HCT116 (cell line): Measurements from ENCODE around the gene ATP8A1. TPM values are rescaled to one million over a fixed set of nuclear protein-coding genes. Genes with fewer than 3 reads are reported as not detected.
"Not testable (repeated sequence)": the region's sequence is repeated elsewhere in the genome, so short reads cannot be mapped to it uniquely, and the experiment has no call there.

ENCODE experiments used
- ATAC-seq: fragments of 200-7000 bp; cut with Tn5 transposase; 2 replicates; pipeline ENCODE4 v1.9.1; 2020; ENCODE audit warnings: mild to moderate bottlenecking, moderate library complexity
- BruUV-seq: library from RNA; stranded (reverse); fragments of 400-500 nt; replicated peaks from 2 replicates; lab custom pipeline; 2021; lab: Mats Ljungman, UMichigan
- CTCF ChIA-PET: fragments of 300-600 bp; sonication (Branson Sonifier 250); formaldehyde crosslinking; loops from one replicate; lab custom pipeline; 2021; ENCODE audit warnings: antibody characterized with exemption; lab: Charles Lee
- POLR2A ChIA-PET: fragments of 300-600, 350-600 bp; sonication (Branson Sonifier 250); formaldehyde crosslinking; loops from one replicate; lab custom pipeline; 2021; ENCODE audit warnings: antibody characterized with exemption; lab: Charles Lee
- RAD21 ChIA-PET, 2 experiments: fragments of 300-600 bp; sonication (Branson Sonifier 250); formaldehyde crosslinking; loops; one replicate each; lab custom pipeline; 2023; ENCODE audit warnings: low total read pairs in 2 of 2; ENCODE audit not compliant: uncharacterized antibody in 2 of 2, unreplicated experiment in 2 of 2, low non-redundant PET in 1 of 2; lab: Charles Lee
- DNase-seq: peaks from one replicate; pipeline ENCODE4 v3.0.0-alpha.2; 2010; ENCODE audit warnings: low read depth, low spot score
- H2AFZ ChIP-seq: fragments of 200-600 bp; shearing (Covaris generic), sonication (generic); 2 replicates; pipeline ENCODE4 v1.6.1; 2017; ENCODE audit warnings: low read depth, mixed run types, mixed read lengths, antibody characterized with exemption, low read length; ENCODE audit not compliant: poor library complexity, severe bottlenecking
- H3K27ac ChIP-seq: 2 replicates; pipeline ENCODE4 v1.5.1; 2012; ENCODE audit warnings: low read depth, low read length
- H3K27me3 ChIP-seq: fragments of 200-600 bp; sonication (generic); 2 replicates; pipeline ENCODE4 v1.6.1; 2016; ENCODE audit warnings: mixed run types, low read length, mixed read lengths; ENCODE audit not compliant: insufficient read depth
- H3K36me3 ChIP-seq, 2 experiments: fragments of 200-500 bp in 1 of 2; fragments of 200-600 bp in 1 of 2; sonication (Bioruptor generic) in 1 of 2; sonication (generic) in 1 of 2; 2 replicates each; pipeline versions ENCODE4 v1.5.1 to v1.6.1; 2014 to 2016; ENCODE audit warnings: low read length in 2 of 2, inconsistent platforms in 1 of 2, mixed read lengths in 1 of 2, mixed run types in 1 of 2; ENCODE audit not compliant: insufficient read depth in 2 of 2, control insufficient read depth in 1 of 2
- H3K4me1 ChIP-seq, 2 experiments: fragments of 200-600 bp in 1 of 2; sonication (generic) in 1 of 2; 2 replicates each; pipeline versions ENCODE4 v1.5.1 to v1.6.1; 2012 to 2017; ENCODE audit warnings: low read length in 2 of 2, inconsistent platforms in 1 of 2, mild to moderate bottlenecking in 1 of 2, mixed read lengths in 1 of 2, mixed run types in 1 of 2, moderate library complexity in 1 of 2; ENCODE audit not compliant: insufficient read depth in 2 of 2, control insufficient read depth in 1 of 2
- H3K4me2 ChIP-seq: fragments of 200-600 bp; sonication (generic); 2 replicates; pipeline ENCODE4 v1.6.1; 2017; ENCODE audit warnings: mixed run types, low read length, mixed read lengths
- H3K4me3 ChIP-seq, 2 experiments: fragments of 200-600 bp in 1 of 2; sonication (generic) in 1 of 2; replicated peaks in 1 of 2; 2 replicates each; pipeline ENCODE4 v1.5.1; 2011 to 2016; ENCODE audit warnings: low read length in 2 of 2, control low read depth in 1 of 2, low read depth in 1 of 2, mild to moderate bottlenecking in 1 of 2, mixed read lengths in 1 of 2, mixed run types in 1 of 2
- H3K79me2 ChIP-seq: fragments of 200-600 bp; sonication (generic); 2 replicates; pipeline ENCODE4 v1.6.1; 2017; ENCODE audit warnings: mild to moderate bottlenecking, mixed run types, low read length, moderate library complexity, mixed read lengths; ENCODE audit not compliant: insufficient read depth
- H3K9ac ChIP-seq: fragments of 200-600 bp; sonication (generic); 2 replicates; pipeline ENCODE4 v1.6.1; 2016; ENCODE audit warnings: low read length, mixed read lengths
- H3K9me2 ChIP-seq: fragments of 200-600 bp; sonication (generic), shearing (Covaris generic); 2 replicates; pipeline ENCODE4 v1.6.1; 2017; ENCODE audit warnings: mixed run types, mild to moderate bottlenecking, moderate library complexity; ENCODE audit not compliant: insufficient read depth
- H3K9me3 ChIP-seq, 2 experiments: fragments of 200-500 bp in 1 of 2; fragments of 200-600 bp in 1 of 2; sonication (Bioruptor generic) in 1 of 2; sonication (generic) in 1 of 2; 2 replicates each; pipeline ENCODE4 v1.6.1; 2014 to 2017; ENCODE audit warnings: low read length in 2 of 2, mixed read lengths in 2 of 2, inconsistent platforms in 1 of 2, low read depth in 1 of 2, mild to moderate bottlenecking in 1 of 2, mixed run types in 1 of 2, moderate library complexity in 1 of 2; ENCODE audit not compliant: control insufficient read depth in 1 of 2, insufficient read depth in 1 of 2
- H4K20me1 ChIP-seq: fragments of 200-600 bp; sonication (generic), shearing (Covaris generic); 2 replicates; pipeline ENCODE4 v1.6.1; 2017; ENCODE audit warnings: mixed run types, mild to moderate bottlenecking, moderate library complexity; ENCODE audit not compliant: insufficient read depth
- CTCF ChIP-seq, 3 experiments: fragments of 200-600 bp in 1 of 3; sonication (generic) in 1 of 3; IDR thresholded peaks in 2 of 3; conservative IDR thresholded peaks in 1 of 3; 2 replicates each; pipeline ENCODE4 v1.5.1; 2012 to 2017; ENCODE audit warnings: low read depth in 2 of 3, low read length in 2 of 3, antibody characterized with exemption in 1 of 3, borderline replicate concordance in 1 of 3, control low read depth in 1 of 3, mild to moderate bottlenecking in 1 of 3, mixed read lengths in 1 of 3, mixed run types in 1 of 3, moderate library complexity in 1 of 3; ENCODE audit not compliant: insufficient read depth in 1 of 3
- FOSL1 ChIP-seq: IDR thresholded peaks from 2 replicates; pipeline ENCODE4 v1.6.1; 2012; ENCODE audit warnings: low read depth
- POLR2AphosphoS5 ChIP-seq: IDR thresholded peaks from 2 replicates; pipeline ENCODE4 v1.6.1; 2011; ENCODE audit warnings: mild to moderate bottlenecking, low read depth, low read length, moderate library complexity
- ZNF274 ChIP-seq: fragments of 200-500 bp; sonication (Bioruptor generic); IDR thresholded peaks from 2 replicates; pipeline ENCODE4 v1.6.1; 2014; ENCODE audit warnings: mild to moderate bottlenecking, low read depth, low read length, inconsistent platforms
- intact Hi-C: fragments of 100-400 bp; cut with micrococcal nuclease; formaldehyde crosslinking; loops from 2 replicates; pipeline ENCODE4 v1.10.0; 2022
- total RNA-seq: library from RNA; stranded (reverse); gene quantifications from one replicate; pipeline ENCODE4 v1.2.1, GENCODE V29; 2021; ENCODE audit not compliant: unreplicated experiment
- TF ChIP-seq, protein P1 (sequence below): IDR thresholded peaks from 2 replicates; pipeline ENCODE4 v1.6.1; 2011; ENCODE audit warnings: mild to moderate bottlenecking, low read length, moderate library complexity; ENCODE audit not compliant: insufficient replicate concordance; ENCODE audit errors: extremely low read depth

ATP8A1 gene
- total RNA-seq, 1 experiment from 2014 or later, result 1.9 TPM

DNA sequence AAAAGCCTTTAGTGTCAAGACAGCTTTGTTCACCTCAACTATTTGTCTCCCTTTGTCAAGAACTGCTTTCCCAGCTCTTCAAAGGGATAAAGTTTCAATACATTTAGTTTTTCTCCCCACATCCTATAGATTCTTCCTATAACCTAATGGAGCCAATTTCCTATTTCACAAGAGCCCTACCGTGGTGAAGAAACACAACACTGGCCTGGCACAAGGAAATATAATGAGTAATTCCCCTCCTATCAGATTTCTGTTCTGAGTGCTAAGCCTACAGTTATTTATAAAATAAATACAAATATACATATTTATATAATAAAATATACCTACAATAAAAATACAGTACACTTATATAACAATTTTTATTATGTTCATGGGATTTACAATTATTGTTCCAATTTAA is 169.7 kb downstream of the ATP8A1 start:
- no peaks in the 10 kb centered on the region for H3K9me2 ChIP-seq
- ATAC-seq (no peak), DNase-seq (no peak)
- H3K9me3 ChIP-seq, result no peaks in the 10 kb centered on the region
- H3K4me1 ChIP-seq, result no peaks in the 10 kb centered on the region
- H3K4me2 ChIP-seq, result no peak overlapping the region
- H3K79me2 ChIP-seq, result no peaks in the 10 kb centered on the region
- no peaks in the 10 kb centered on the region for H3K36me3 ChIP-seq
- intact Hi-C loops, result no loop called here
- H3K4me3 ChIP-seq, result no peak overlapping the region
- H3K27ac ChIP-seq, result no peak overlapping the region
- no TSS peak for BruUV-seq
- no peak overlapping the region for H2AFZ ChIP-seq
- ChIA-PET RAD21 (no interaction called here), POLR2A (no interaction called here), CTCF (no interaction called here)
- H3K9ac ChIP-seq, result no peak overlapping the region
- TF ChIP-seq FOSL1 (no peak), CTCF (IDR thresholded peaks at IDR 0.05 in 2 of 3, conservative IDR thresholded peaks at IDR 0.05 in 1 of 3; ENCODE audit: borderline replicate concordance in 1 of 3, insufficient read depth in 1 of 3, low read depth in 2 of 3, low read length in 2 of 3) (no peak), ZNF274 (no peak), POLR2AphosphoS5 (no peak)
- TF ChIP-seq, protein P1, sequence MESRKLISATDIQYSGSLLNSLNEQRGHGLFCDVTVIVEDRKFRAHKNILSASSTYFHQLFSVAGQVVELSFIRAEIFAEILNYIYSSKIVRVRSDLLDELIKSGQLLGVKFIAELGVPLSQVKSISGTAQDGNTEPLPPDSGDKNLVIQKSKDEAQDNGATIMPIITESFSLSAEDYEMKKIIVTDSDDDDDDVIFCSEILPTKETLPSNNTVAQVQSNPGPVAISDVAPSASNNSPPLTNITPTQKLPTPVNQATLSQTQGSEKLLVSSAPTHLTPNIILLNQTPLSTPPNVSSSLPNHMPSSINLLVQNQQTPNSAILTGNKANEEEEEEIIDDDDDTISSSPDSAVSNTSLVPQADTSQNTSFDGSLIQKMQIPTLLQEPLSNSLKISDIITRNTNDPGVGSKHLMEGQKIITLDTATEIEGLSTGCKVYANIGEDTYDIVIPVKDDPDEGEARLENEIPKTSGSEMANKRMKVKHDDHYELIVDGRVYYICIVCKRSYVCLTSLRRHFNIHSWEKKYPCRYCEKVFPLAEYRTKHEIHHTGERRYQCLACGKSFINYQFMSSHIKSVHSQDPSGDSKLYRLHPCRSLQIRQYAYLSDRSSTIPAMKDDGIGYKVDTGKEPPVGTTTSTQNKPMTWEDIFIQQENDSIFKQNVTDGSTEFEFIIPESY, result no peak
- TF ChIP-seq, all 23 proteins: peak for 0
- no peaks in the 10 kb centered on the region; the same call in 1 of the 2 replicates for H4K20me1 ChIP-seq
- peaks cover 39% of the 10 kb centered on the region for H3K27me3 ChIP-seq

- CTCF ChIA-PET, H3K9me3 ChIP-seq, intact Hi-C loops, DNase-seq, H3K9me2 ChIP-seq, H3K27ac ChIP-seq, BruUV-seq, H3K79me2 ChIP-seq, H3K4me3 ChIP-seq, H3K4me2 ChIP-seq, ATAC-seq, H3K9ac ChIP-seq, RAD21 ChIA-PET, POLR2A ChIA-PET, H4K20me1 ChIP-seq, H3K4me1 ChIP-seq, H3K36me3 ChIP-seq, H2AFZ ChIP-seq: not testable (repeated sequence)
- peaks cover 44% of the 10 kb centered on the region for H3K27me3 ChIP-seq
Observed at GRCh38 chr4:42486156-42486555, 170.7 kb downstream of the ATP8A1 start.
